ENCODE measurements around the gene MYL6. TPM values are rescaled to one million over a fixed set of nuclear protein-coding genes. Genes with fewer than 3 reads are reported as not detected.

MYL6 gene
- total and polyA plus RNA-seq, 9 of the 15 experiments (the other 6 are each of a cell fraction or from before 2014, with no cell fraction given): 557 to 1,664 (median 958) TPM

DNA sequence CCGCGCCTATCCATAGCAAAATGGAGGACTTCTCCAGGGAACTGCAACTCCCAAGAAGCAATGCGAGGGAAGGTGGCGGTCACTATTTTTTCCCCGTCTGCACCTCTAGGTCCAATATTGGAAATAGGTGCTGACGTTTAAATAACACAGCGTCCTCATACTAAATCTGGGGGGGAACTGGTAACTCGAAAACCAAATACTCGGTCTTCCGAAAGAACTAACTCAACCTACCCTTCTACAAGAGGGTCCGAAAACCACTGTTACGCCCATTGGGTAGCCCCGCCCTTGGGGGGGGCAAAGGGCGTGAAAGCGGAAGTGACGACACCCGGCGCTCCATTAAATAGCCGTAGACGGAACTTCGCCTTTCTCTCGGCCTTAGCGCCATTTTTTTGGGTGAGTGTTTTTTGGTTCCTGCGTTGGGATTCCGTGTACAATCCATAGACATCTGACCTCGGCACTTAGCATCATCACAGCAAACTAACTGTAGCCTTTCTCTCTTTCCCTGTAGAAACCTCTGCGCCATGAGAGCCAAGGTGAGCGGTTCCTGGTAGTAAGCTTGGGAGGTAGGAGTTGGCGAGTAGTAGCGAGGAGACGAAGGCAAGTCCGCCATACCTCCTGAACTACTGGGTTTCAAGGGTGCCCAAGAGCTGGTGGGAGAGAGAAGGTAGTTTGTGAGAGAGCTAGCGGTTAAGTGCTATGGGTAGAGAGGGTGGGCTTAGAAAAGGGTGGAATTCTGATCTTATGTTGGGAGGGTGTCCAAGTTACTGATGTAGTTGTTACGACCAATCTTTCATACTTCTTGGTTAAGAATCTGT lies 41.7 kb upstream of the MYL6 start, which contains the start of gene RPL41 (continued):
- 0 out of 2 replicates have a peak, but pooled peaks have one; percentile 54 for TF ChIP-seq E2F3 (CRISPR knock-in tag; IDR thresholded peaks at IDR 0.05)
- no peak for TF ChIP-seq ZHX1 (conservative IDR thresholded peaks at IDR 0.05; ENCODE audit: low read length)
- no peak for TF ChIP-seq MCM2 (IDR thresholded peaks at IDR 0.05; ENCODE audit: low read depth)
- TF ChIP-seq, protein P1, sequence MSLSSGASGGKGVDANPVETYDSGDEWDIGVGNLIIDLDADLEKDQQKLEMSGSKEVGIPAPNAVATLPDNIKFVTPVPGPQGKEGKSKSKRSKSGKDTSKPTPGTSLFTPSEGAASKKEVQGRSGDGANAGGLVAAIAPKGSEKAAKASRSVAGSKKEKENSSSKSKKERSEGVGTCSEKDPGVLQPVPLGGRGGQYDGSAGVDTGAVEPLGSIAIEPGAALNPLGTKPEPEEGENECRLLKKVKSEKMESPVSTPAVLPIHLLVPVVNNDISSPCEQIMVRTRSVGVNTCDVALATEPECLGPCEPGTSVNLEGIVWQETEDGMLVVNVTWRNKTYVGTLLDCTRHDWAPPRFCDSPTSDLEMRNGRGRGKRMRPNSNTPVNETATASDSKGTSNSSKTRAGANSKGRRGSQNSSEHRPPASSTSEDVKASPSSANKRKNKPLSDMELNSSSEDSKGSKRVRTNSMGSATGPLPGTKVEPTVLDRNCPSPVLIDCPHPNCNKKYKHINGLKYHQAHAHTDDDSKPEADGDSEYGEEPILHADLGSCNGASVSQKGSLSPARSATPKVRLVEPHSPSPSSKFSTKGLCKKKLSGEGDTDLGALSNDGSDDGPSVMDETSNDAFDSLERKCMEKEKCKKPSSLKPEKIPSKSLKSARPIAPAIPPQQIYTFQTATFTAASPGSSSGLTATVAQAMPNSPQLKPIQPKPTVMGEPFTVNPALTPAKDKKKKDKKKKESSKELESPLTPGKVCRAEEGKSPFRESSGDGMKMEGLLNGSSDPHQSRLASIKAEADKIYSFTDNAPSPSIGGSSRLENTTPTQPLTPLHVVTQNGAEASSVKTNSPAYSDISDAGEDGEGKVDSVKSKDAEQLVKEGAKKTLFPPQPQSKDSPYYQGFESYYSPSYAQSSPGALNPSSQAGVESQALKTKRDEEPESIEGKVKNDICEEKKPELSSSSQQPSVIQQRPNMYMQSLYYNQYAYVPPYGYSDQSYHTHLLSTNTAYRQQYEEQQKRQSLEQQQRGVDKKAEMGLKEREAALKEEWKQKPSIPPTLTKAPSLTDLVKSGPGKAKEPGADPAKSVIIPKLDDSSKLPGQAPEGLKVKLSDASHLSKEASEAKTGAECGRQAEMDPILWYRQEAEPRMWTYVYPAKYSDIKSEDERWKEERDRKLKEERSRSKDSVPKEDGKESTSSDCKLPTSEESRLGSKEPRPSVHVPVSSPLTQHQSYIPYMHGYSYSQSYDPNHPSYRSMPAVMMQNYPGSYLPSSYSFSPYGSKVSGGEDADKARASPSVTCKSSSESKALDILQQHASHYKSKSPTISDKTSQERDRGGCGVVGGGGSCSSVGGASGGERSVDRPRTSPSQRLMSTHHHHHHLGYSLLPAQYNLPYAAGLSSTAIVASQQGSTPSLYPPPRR (CRISPR knock-in tag; IDR thresholded peaks at IDR 0.05; ENCODE audit: borderline replicate concordance): 0 out of 2 replicates have a peak, but pooled peaks have one; percentile 24
- peak; percentile 78 for TF ChIP-seq TOE1 (IDR thresholded peaks at IDR 0.05; ENCODE audit: borderline replicate concordance)
- no peak for TF ChIP-seq TOE1 (CRISPR knock-in tag; IDR thresholded peaks at IDR 0.05; ENCODE audit: borderline replicate concordance, low read depth)
- TF ChIP-seq POLR2AphosphoS2 (IDR thresholded peaks at IDR 0.05; ENCODE audit: low read length): peak; percentile 86; the same call in 1 of the 2 replicates
- no peak for TF ChIP-seq MED1 (CRISPR knock-in tag; IDR thresholded peaks at IDR 0.05; ENCODE audit: borderline replicate concordance)
- no peak for TF ChIP-seq NUFIP1 (IDR thresholded peaks at IDR 0.05; ENCODE audit: partially characterized antibody)
- no peak for TF ChIP-seq ZNF77 (CRISPR knock-in tag; IDR thresholded peaks at IDR 0.05)
- no peak for TF ChIP-seq ZNF507 (tag; conservative IDR thresholded peaks at IDR 0.05)
- TF ChIP-seq ZNF512 (tag; IDR thresholded peaks at IDR 0.05): peak; percentile 76
- TF ChIP-seq SNAPC5 (CRISPR knock-in tag; IDR thresholded peaks at IDR 0.05): no peak
- no peak for TF ChIP-seq TCF3 (CRISPR knock-in tag; IDR thresholded peaks at IDR 0.05)
- TF ChIP-seq MEF2A (IDR thresholded peaks at IDR 0.05; ENCODE audit: control insufficient read depth, low read depth, low read length): peak; percentile 35; the same call in 1 of the 2 replicates
- no peak for TF ChIP-seq ZNF785 (CRISPR knock-in tag; IDR thresholded peaks at IDR 0.05)
- TF ChIP-seq MBD2 (IDR thresholded peaks at IDR 0.05; ENCODE audit: borderline replicate concordance, low read depth): peak; percentile 88

Data from K562 (cell line).